ENCODE results near the gene ANKRD34C.

The ANKRD34C gene

DNA sequence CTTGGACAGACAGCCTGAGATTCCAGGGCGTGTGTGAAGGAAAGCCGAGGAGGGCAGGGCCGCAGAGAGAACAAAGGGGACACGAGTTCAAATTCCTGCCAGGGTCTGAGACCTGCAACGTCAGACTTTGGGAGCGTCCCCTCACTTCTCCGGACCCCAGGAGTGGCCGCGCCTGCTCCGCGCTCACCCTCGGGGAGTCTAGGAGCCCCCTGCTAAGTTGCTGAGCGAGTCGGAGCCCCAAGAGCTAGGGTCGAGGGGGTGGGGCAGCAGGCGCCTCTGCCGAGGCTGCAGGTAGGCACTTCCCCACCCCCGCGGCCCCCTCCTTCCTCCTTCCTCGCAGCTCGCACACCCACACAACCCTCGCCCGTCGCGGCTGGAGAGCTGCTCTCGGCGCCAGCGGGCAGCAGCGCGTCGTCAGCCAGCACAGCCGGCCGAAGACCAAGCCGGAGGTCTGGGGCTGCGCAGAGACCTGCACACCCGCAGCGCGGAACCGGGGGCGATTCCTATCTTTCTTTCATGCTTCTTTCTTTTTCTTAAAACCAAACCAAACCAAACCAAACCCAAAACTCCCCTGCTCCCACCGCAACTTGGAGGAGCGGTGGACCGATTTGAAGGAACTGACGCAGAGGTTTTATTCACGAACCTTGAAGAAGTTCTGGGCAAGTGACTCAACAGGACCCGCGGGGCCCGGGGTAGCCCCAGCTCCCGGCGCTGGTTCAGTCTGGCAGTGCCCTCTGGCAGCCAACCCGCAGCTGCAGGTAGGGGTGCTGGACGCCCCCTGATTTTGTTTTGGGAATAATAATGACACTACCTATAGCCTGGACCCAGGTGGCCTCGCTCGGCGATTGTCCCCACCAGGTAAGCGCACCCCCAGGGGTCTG, at the start of gene ANKRD34C:
Gene ANKRD34C, plus strand, starts transcription at position 352 of the 881 bp plus-strand sequence. CDS start 10,563 bp downstream, outside the sequence.
- DNase-seq, result no peak

- no peak for DNase-seq
Measured at GRCh38 chr15:79233236-79233635, 49.3 kb upstream of the ANKRD34C start.

DNA sequence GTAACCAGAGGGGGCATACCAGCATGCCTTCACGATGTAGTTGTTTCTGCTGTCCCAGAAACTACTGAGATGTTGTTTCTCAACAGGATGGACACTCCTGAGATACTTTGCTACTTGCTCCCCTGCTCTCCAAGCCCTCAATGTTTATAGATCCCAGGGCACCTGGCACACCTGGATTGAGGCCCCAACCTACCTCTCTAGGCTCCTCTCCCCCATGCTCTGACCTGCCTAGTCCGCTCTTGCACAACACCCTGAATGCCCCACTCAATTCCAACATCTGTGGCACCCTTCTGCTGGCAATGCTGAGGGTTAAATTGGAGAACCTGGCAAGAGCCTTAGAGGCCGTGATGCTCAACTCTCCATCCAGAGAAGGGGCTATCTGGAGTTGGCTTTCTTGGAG, 42.5 kb upstream of the ANKRD34C start:
- no peak for DNase-seq

DNA sequence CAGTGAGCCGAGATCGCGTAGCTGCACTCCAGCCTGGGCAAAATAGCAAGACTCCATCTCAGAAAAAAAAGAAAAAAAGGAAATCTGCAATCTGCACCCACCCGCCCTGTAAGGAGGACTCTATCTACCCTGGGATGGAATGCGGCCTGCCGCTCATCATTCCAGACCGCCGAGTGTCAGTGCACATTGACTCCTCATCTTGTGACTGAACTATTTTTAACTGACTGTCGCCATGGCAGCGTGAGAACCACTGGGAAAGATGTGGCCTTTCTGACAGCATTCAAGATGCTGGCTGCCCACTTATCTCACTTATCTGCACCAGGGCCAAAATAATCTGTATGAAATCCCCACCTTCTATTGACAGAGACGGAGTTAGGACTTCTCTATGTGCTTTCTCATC, 38.8 kb upstream of the ANKRD34C start:
- no peak for DNase-seq

GRCh38 chr15:79244876-79245275, 37.6 kb upstream of the ANKRD34C start:
- no peak for DNase-seq

DNA sequence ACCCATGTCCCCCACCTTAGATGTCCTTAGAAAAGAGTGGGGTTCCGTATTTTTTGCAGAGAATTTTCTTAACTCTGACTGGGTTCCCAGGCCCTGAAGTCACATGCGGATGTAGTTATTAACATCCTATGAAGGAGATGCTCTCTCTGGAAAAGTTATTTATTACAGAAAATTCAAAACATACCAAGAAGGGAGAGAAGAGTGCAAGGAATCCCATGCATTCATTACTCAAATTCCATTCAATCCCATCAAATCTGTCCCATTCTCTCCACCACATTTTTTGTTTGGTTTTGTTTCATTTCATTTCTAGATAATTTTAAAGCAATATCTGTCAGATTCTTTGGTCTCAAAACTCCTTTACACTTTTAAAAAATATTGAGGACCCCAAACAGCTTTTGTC, 34.3 kb upstream of the ANKRD34C start:
- DNase-seq, result no peak

DNA sequence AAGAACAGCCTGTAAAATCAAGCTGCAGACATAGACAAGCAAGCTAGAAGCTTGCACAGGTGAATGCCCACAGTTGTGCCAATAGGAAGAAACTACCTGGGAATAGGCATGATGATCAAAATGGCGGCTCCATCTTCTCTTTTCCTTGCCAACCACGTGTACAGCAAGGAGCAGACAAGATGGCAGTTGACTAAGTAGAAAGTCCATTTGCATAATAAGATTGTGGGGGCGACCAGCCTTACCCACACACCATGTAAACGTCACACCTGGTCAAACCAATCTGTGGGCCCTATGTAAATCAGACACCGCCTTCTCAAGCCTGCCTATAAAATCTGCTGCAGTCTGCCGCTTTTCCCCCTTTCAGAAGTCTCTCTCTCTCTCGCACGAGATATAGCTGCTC, 25.1 kb upstream of the ANKRD34C start:
- no peak for DNase-seq

DNA sequence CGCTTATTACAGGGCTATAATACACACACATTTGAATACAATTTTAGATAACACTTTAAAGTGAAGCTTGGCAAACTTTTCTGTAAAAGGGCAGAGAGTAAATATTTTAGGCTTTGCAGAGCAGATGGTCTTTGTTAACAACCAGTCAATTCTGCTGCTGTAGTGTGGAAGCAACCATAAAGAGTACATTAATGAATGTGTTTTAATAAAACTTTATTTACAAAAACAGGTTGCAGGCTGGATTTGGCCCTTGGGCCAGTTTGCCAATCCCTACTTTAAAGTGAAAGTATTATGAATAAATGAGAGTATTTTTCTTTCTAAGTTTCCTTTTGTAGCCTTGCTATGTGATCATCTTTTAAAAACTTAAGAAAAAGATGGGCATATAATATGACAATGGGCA, 20.7 kb upstream of the ANKRD34C start:
- DNase-seq, result no peak

GRCh38 chr15:79265167-79265566, 17.4 kb upstream of the ANKRD34C start:
- DNase-seq, result no peak

GRCh38 chr15:79265987-79266579, 16.4 kb upstream of the ANKRD34C start:
- DNase-seq, result no peak

DNA sequence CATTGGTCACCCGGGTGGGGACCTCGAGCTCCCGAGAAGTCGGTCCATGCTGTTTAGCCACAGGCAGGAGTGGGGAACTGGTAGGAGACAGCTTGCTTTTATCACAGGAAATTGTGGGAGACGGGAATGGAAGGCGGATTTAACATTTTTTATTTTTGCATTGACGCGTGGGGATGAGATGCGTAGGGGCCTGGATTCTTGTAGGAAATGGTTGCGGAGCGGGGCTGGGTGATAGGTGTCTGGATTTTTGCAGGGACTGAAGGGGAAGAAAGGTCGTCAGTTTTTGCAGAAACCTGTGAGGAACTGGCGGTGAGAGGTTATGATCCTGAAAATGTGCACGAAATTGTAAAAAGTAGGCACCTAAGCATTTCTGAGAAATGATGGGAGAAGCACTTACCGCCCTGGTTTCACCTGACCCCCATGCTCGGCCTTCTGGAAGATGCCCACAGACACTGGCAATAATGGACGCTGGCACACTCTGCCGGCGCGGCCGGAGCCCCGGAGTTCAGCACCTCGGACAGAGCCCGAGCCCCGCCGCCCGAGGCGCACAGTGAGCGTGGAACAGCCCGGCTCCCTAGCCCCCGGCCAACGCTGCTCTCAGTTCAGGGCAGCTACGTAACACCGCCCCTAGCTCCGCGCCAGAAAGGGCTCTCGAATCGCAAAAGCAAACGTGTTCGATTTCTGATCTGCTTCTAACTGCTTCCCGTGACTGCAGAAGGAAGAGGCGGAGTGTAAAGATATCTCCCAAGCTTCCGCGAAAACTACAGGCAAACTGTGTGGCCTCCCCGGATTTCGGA, 928 bp downstream of the ANKRD34C start:
- no peak for DNase-seq

- no peak for DNase-seq
Measured at GRCh38 chr15:79290642-79291275, 8.2 kb downstream of the ANKRD34C start.

- DNase-seq, result no peak
Measured at GRCh38 chr15:79292011-79292410, 9.5 kb downstream of the ANKRD34C start.

DNA sequence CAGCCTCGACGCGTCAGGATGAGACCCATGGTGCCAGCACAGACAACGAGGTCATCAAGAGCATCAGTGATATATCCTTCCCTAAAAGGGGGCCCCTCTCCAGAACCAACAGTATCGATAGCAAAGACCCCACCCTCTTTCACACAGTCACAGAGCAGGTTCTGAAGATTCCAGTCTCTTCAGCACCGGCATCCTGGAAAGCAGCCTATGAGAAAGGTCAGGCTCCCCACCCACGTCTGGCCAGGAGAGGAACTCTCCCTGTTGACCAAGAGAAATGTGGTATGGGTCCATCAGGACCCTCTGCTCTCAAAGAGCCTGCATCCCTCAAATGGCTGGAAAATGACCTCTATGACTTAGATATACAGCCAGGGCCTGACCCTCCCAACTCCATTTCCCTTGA, 11.6 kb downstream of the ANKRD34C start:
- no peak for DNase-seq

DNA sequence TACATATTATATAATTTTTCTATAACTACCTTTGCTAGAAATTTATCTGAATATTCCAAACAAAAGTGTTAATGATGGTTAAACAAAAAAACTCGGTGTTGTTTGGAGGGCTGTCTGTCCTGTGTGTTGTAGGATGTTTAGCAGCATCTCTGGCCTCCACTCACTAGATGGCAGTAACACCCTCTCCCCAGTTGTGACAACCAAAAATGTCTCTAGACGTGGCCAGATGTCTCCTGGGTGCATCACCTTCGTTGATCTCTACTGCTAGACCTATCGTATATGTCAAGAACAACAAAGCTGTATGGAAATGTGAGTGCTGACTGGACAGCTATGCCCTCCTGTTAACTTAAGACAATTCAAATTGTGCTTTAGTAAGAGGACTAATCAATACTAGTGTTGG, 14.1 kb downstream of the ANKRD34C start:
- no peak for DNase-seq

- no peak for DNase-seq
Measured at GRCh38 chr15:79299126-79299840, 16.8 kb downstream of the ANKRD34C start.

DNA sequence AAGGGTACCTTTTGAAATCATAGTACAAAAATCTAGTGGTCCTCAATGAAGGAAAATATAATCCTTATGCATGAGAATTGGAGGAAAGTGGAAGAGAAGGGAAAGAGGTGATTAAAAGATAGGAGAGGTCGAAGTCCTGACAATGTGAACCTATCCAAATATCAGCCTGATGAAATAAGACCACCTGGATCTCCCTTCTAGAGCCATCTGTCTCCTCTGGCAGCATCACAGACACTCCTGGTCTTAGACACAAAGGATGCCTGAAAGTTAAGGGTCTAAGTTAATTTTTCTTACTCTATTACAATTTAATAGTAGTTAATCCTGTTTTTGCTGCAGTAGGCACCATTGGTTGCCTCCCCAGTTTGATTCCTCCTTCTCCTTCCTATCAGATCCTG, 17.3 kb downstream of the ANKRD34C start:
- no peak for DNase-seq

DNA sequence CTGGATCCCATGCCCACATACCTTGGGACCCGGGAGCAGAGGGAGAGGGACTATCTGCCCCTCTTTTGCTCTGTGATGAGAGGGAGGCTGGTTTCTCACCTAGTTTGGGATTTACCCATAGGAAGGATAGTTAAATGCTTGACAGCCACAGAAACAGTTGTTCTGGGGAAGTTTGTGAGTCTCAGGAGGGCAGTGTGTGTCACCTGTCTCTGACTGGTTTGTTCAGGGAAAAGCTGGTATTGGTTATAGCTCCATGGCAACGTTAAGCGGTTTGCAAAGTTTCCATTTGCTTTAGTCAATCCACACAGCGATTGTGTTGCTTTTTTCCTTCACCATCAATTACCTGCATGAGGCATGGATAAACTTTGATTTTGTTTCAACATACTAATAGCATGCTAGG, 24.7 kb downstream of the ANKRD34C start:
- no peak for DNase-seq

- no peak for DNase-seq
Measured at GRCh38 chr15:79308874-79309273, 26.4 kb downstream of the ANKRD34C start.

DNA sequence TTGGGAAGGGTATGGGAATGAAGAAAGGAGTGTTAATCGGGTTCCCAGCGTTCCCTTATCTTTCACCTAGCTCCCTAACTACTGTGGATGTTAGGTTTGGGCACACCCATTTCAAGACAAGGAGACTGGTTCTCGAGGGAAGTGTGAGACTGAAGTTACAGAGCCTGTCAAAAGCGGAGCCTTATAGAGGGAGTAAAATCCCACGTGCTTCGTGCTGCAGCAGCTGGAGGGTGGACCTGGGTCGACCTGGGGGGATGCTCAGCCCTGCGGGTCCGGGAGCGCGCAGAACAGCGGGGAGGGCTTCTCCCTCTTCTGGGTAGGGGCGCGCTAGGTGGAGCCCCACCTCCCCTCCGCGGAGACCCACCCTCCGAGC, 28.1 kb downstream of the ANKRD34C start:
- DNase-seq, result no peak

DNA sequence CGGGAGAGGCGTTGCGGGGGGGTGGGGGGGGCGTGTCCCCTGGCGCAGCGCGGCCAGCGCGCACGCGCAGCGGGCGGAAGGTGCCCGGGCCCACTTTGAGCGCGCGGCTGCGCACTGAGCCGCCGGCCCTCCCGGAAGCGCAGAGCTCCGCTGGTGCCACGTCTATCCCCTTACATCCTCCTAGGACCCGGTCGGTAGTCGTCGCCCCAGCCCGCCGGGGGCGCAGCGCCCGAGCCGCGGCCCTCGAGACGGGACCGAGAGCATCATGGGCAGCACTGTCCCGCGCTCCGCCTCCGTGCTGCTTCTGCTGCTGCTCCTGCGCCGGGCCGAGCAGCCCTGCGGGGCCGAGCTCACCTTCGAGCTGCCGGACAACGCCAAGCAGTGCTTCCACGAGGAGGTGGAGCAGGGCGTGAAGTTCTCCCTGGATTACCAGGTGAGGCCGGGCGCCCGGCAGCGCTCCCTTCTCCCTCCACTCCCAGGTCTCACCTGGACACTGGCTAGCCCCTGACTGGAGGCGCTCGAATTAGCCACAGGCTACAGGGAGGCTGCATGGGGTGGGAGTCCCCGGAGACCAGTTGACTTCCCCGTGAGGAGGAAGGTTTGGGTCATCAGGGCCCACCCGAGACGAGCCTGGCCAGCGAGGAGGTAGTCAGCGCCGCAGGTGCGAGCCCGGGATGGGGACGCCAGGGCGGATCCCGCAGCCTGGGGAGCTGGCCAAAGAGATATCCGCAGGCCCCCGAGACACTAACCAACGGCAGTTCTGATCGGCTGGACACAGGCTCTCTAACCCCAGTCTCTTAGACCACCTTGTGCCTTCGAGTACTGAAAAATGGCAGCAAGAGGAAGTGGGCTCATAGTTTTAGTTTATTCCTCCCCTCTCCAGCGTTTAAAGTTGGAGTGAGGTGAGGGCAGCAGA, 28.7 kb downstream of the ANKRD34C start, which contains the start of gene TMED3:
Gene TMED3, plus strand, starts transcription at position 128 of the 916 bp plus-strand sequence. Its CDS starts 138 bp downstream, at position 266.
- peak; percentile 85 for DNase-seq

Measured in NCI-H774 (cell line).